HCT116 (cell line): Measurements from ENCODE around the gene TMEM242. TPM values are rescaled to one million over a fixed set of nuclear protein-coding genes. Genes with fewer than 3 reads are reported as not detected.

Experiments used
- ATAC-seq: fragments of 200-7000 bp; cut with Tn5 transposase; 2 replicates; pipeline ENCODE4 v1.9.1; 2020; ENCODE audit warnings: mild to moderate bottlenecking, moderate library complexity
- BruUV-seq: library from RNA; stranded (reverse); fragments of 400-500 nt; replicated peaks from 2 replicates; lab custom pipeline; 2021; lab: Mats Ljungman, UMichigan
- CTCF ChIA-PET: fragments of 300-600 bp; sonication (Branson Sonifier 250); formaldehyde crosslinking; loops from one replicate; lab custom pipeline; 2021; ENCODE audit warnings: antibody characterized with exemption; lab: Charles Lee
- POLR2A ChIA-PET: fragments of 300-600, 350-600 bp; sonication (Branson Sonifier 250); formaldehyde crosslinking; loops from one replicate; lab custom pipeline; 2021; ENCODE audit warnings: antibody characterized with exemption; lab: Charles Lee
- RAD21 ChIA-PET, 2 experiments: fragments of 300-600 bp; sonication (Branson Sonifier 250); formaldehyde crosslinking; loops; one replicate each; lab custom pipeline; 2023; ENCODE audit warnings: low total read pairs in 2 of 2; ENCODE audit not compliant: uncharacterized antibody in 2 of 2, unreplicated experiment in 2 of 2, low non-redundant PET in 1 of 2; lab: Charles Lee
- DNase-seq: peaks from one replicate; pipeline ENCODE4 v3.0.0-alpha.2; 2010; ENCODE audit warnings: low read depth, low spot score
- H2AFZ ChIP-seq: fragments of 200-600 bp; shearing (Covaris generic), sonication (generic); 2 replicates; pipeline ENCODE4 v1.6.1; 2017; ENCODE audit warnings: low read depth, mixed run types, mixed read lengths, antibody characterized with exemption, low read length; ENCODE audit not compliant: poor library complexity, severe bottlenecking
- H3K27ac ChIP-seq: 2 replicates; pipeline ENCODE4 v1.5.1; 2012; ENCODE audit warnings: low read depth, low read length
- H3K27me3 ChIP-seq: fragments of 200-600 bp; sonication (generic); 2 replicates; pipeline ENCODE4 v1.6.1; 2016; ENCODE audit warnings: mixed run types, low read length, mixed read lengths; ENCODE audit not compliant: insufficient read depth
- H3K36me3 ChIP-seq, 2 experiments: fragments of 200-500 bp in 1 of 2; fragments of 200-600 bp in 1 of 2; sonication (Bioruptor generic) in 1 of 2; sonication (generic) in 1 of 2; 2 replicates each; pipeline versions ENCODE4 v1.5.1 to v1.6.1; 2014 to 2016; ENCODE audit warnings: low read length in 2 of 2, inconsistent platforms in 1 of 2, mixed read lengths in 1 of 2, mixed run types in 1 of 2; ENCODE audit not compliant: insufficient read depth in 2 of 2, control insufficient read depth in 1 of 2
- H3K4me1 ChIP-seq, 2 experiments: fragments of 200-600 bp in 1 of 2; sonication (generic) in 1 of 2; 2 replicates each; pipeline versions ENCODE4 v1.5.1 to v1.6.1; 2012 to 2017; ENCODE audit warnings: low read length in 2 of 2, inconsistent platforms in 1 of 2, mild to moderate bottlenecking in 1 of 2, mixed read lengths in 1 of 2, mixed run types in 1 of 2, moderate library complexity in 1 of 2; ENCODE audit not compliant: insufficient read depth in 2 of 2, control insufficient read depth in 1 of 2
- H3K4me2 ChIP-seq: fragments of 200-600 bp; sonication (generic); 2 replicates; pipeline ENCODE4 v1.6.1; 2017; ENCODE audit warnings: mixed run types, low read length, mixed read lengths
- H3K4me3 ChIP-seq, 2 experiments: fragments of 200-600 bp in 1 of 2; sonication (generic) in 1 of 2; replicated peaks in 1 of 2; 2 replicates each; pipeline ENCODE4 v1.5.1; 2011 to 2016; ENCODE audit warnings: low read length in 2 of 2, control low read depth in 1 of 2, low read depth in 1 of 2, mild to moderate bottlenecking in 1 of 2, mixed read lengths in 1 of 2, mixed run types in 1 of 2
- H3K79me2 ChIP-seq: fragments of 200-600 bp; sonication (generic); 2 replicates; pipeline ENCODE4 v1.6.1; 2017; ENCODE audit warnings: mild to moderate bottlenecking, mixed run types, low read length, moderate library complexity, mixed read lengths; ENCODE audit not compliant: insufficient read depth
- H3K9ac ChIP-seq: fragments of 200-600 bp; sonication (generic); 2 replicates; pipeline ENCODE4 v1.6.1; 2016; ENCODE audit warnings: low read length, mixed read lengths
- H3K9me2 ChIP-seq: fragments of 200-600 bp; sonication (generic), shearing (Covaris generic); 2 replicates; pipeline ENCODE4 v1.6.1; 2017; ENCODE audit warnings: mixed run types, mild to moderate bottlenecking, moderate library complexity; ENCODE audit not compliant: insufficient read depth
- H3K9me3 ChIP-seq, 2 experiments: fragments of 200-500 bp in 1 of 2; fragments of 200-600 bp in 1 of 2; sonication (Bioruptor generic) in 1 of 2; sonication (generic) in 1 of 2; 2 replicates each; pipeline ENCODE4 v1.6.1; 2014 to 2017; ENCODE audit warnings: low read length in 2 of 2, mixed read lengths in 2 of 2, inconsistent platforms in 1 of 2, low read depth in 1 of 2, mild to moderate bottlenecking in 1 of 2, mixed run types in 1 of 2, moderate library complexity in 1 of 2; ENCODE audit not compliant: control insufficient read depth in 1 of 2, insufficient read depth in 1 of 2
- H4K20me1 ChIP-seq: fragments of 200-600 bp; sonication (generic), shearing (Covaris generic); 2 replicates; pipeline ENCODE4 v1.6.1; 2017; ENCODE audit warnings: mixed run types, mild to moderate bottlenecking, moderate library complexity; ENCODE audit not compliant: insufficient read depth
- CEBPB ChIP-seq: IDR thresholded peaks from 2 replicates; pipeline ENCODE4 v1.6.1; 2012; ENCODE audit warnings: low read depth
- ELF1 ChIP-seq: IDR thresholded peaks from 2 replicates; pipeline ENCODE4 v1.6.1; 2012; ENCODE audit warnings: low read depth, borderline replicate concordance
- EZH2phosphoT487 ChIP-seq: fragments of 200-600 bp; IDR thresholded peaks from 2 replicates; pipeline ENCODE4 v1.6.1; 2018; ENCODE audit warnings: antibody characterized with exemption, borderline replicate concordance
- JUND ChIP-seq: IDR thresholded peaks from 2 replicates; pipeline ENCODE4 v1.6.1; 2012
- MAX ChIP-seq: IDR thresholded peaks from 2 replicates; pipeline ENCODE4 v1.6.1; 2012
- RAD21 ChIP-seq: IDR thresholded peaks from 2 replicates; pipeline ENCODE4 v1.6.1; 2012; ENCODE audit warnings: low read depth, mild to moderate bottlenecking
- REST ChIP-seq: IDR thresholded peaks from 2 replicates; pipeline ENCODE4 v1.6.1; 2012; ENCODE audit warnings: low read depth
- SIN3A ChIP-seq: IDR thresholded peaks from 2 replicates; pipeline ENCODE4 v1.6.1; 2012; ENCODE audit warnings: low read depth
- TCF7L2 ChIP-seq: IDR thresholded peaks from 2 replicates; pipeline ENCODE4 v1.7.0; 2011; ENCODE audit warnings: borderline replicate concordance, inconsistent platforms; ENCODE audit not compliant: insufficient read depth, insufficient read length; ENCODE audit errors: extremely low read depth
- ZNF274 ChIP-seq: fragments of 200-500 bp; sonication (Bioruptor generic); IDR thresholded peaks from 2 replicates; pipeline ENCODE4 v1.6.1; 2014; ENCODE audit warnings: mild to moderate bottlenecking, low read depth, low read length, inconsistent platforms
- intact Hi-C: fragments of 100-400 bp; cut with micrococcal nuclease; formaldehyde crosslinking; loops from 2 replicates; pipeline ENCODE4 v1.10.0; 2022
- total RNA-seq: library from RNA; stranded (reverse); gene quantifications from one replicate; pipeline ENCODE4 v1.2.1, GENCODE V29; 2021; ENCODE audit not compliant: unreplicated experiment

Gene TMEM242
- total RNA-seq, 1 experiment from 2014 or later = 11.6 TPM

GRCh38 chr6:157280947-157281346 lies 42.4 kb downstream of the TMEM242 start:
- no peaks in the 10 kb centered on the region for H3K9me2 ChIP-seq
- no peaks in the 10 kb centered on the region for H3K27me3 ChIP-seq
- DNase-seq (no peak), ATAC-seq (no peak)
- no peak overlapping the region for H3K27ac ChIP-seq
- H3K9me3 ChIP-seq = no peaks in the 10 kb centered on the region
- peaks cover 0 to 5% of the 10 kb centered on the region in 2 experiments; a peak in 1 of 4 replicates for H3K4me1 ChIP-seq
- no peak overlapping the region for H2AFZ ChIP-seq
- intact Hi-C loops = no loop called here
- no peak overlapping the region for H3K4me3 ChIP-seq
- no peaks in the 10 kb centered on the region for H3K36me3 ChIP-seq
- H3K9ac ChIP-seq = no peak overlapping the region
- RAD21 ChIA-PET = no interaction called here
- CTCF ChIA-PET = interaction anchor here (1.4 kb wide), 1 partner anchor 9 kb away, joined by 3 read pairs; no protein-coding TSS in a partner anchor
- no peaks in the 10 kb centered on the region for H4K20me1 ChIP-seq
- BruUV-seq = no TSS peak
- POLR2A ChIA-PET = no interaction called here
- no peak for TF ChIP-seq REST
- no peak for TF ChIP-seq TCF7L2
- no peak for TF ChIP-seq JUND
- no peak for TF ChIP-seq MAX
- TF ChIP-seq SIN3A = no peak
- no peak for TF ChIP-seq RAD21
- TF ChIP-seq EZH2phosphoT487 = no peak
- TF ChIP-seq CEBPB = no peak
- TF ChIP-seq ELF1 = no peak
- no peak for TF ChIP-seq ZNF274
- H3K79me2 ChIP-seq = no peaks in the 10 kb centered on the region
- no peak overlapping the region for H3K4me2 ChIP-seq
